Type B pancreatic cell (in vitro differentiated cells): Measurements from ENCODE around the gene PCBP4. TPM values are rescaled to one million over a fixed set of nuclear protein-coding genes. Genes with fewer than 3 reads are reported as not detected.

ENCODE experiments used
- DNase-seq: peaks from one replicate; pipeline ENCODE4 v3.0.0; 2021; ENCODE audit warnings: mixed read lengths; ENCODE audit not compliant: unreplicated experiment; ENCODE audit errors: extremely low spot score
- H3K27ac Mint-ChIP-seq: 2 replicates; pipeline ENCODE4 v1.8.0; 2021; ENCODE audit warnings: mild to moderate bottlenecking, mixed read lengths
- H3K27me3 Mint-ChIP-seq: 2 replicates; pipeline ENCODE4 v1.8.0; 2021; ENCODE audit warnings: mixed read lengths
- H3K36me3 Mint-ChIP-seq: 2 replicates; pipeline ENCODE4 v1.8.0; 2021; ENCODE audit warnings: mixed read lengths
- H3K4me1 Mint-ChIP-seq: one replicate; pipeline ENCODE4 v1.8.0; 2021; ENCODE audit warnings: mixed read lengths; ENCODE audit not compliant: unreplicated experiment
- H3K4me3 Mint-ChIP-seq: 2 replicates; pipeline ENCODE4 v1.8.0; 2021; ENCODE audit warnings: mild to moderate bottlenecking, mixed read lengths
- H3K9me3 Mint-ChIP-seq: 2 replicates; pipeline ENCODE4 v1.8.0; 2021; ENCODE audit warnings: mixed read lengths
- total RNA-seq: library from RNA; stranded (reverse); gene quantifications from 2 replicates; pipeline ENCODE4 v1.2.1, GENCODE V29; 2021; ENCODE audit warnings: low replicate concordance
- TF ChIP-seq, protein P1 (sequence below): fragments of 200-600 bp; sonication (generic); conservative IDR thresholded peaks from 2 replicates; pipeline ENCODE4 v1.5.0; 2021; ENCODE audit warnings: antibody characterized with exemption, mild to moderate bottlenecking

PCBP4 gene
- total RNA-seq, 1 donor from 2014 or later, result 91.9 TPM

DNA sequence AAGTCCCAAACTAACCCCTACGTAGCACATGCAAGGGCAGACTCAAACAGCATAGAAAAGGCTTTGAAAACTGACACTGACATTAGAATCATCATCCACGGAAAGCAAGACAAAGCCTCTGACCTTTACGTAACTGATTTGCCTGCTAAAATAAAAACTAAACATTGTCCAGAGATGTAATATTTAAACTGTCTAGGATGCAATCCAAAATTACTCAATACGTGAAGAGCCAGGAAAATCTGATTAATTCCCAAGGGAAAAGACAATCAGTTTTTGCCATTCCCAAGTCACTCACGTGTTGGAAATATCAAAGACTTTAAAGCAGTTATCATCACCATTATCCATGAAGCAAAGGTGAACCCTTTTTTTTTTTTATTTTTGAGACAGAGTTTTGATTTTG is 50.8 kb downstream of the PCBP4 start:
- TF ChIP-seq, protein P1, sequence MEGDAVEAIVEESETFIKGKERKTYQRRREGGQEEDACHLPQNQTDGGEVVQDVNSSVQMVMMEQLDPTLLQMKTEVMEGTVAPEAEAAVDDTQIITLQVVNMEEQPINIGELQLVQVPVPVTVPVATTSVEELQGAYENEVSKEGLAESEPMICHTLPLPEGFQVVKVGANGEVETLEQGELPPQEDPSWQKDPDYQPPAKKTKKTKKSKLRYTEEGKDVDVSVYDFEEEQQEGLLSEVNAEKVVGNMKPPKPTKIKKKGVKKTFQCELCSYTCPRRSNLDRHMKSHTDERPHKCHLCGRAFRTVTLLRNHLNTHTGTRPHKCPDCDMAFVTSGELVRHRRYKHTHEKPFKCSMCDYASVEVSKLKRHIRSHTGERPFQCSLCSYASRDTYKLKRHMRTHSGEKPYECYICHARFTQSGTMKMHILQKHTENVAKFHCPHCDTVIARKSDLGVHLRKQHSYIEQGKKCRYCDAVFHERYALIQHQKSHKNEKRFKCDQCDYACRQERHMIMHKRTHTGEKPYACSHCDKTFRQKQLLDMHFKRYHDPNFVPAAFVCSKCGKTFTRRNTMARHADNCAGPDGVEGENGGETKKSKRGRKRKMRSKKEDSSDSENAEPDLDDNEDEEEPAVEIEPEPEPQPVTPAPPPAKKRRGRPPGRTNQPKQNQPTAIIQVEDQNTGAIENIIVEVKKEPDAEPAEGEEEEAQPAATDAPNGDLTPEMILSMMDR, result no peak
- Mint-ChIP-seq H3K27me3 (peaks cover 3% of the 10 kb centered on the region), H3K27ac (no peak overlapping the region), H3K4me1 (no peaks in the 10 kb centered on the region), H3K36me3 (no peaks in the 10 kb centered on the region), H3K4me3 (no peak overlapping the region), H3K9me3 (no peaks in the 10 kb centered on the region)
- no peak for DNase-seq

DNA sequence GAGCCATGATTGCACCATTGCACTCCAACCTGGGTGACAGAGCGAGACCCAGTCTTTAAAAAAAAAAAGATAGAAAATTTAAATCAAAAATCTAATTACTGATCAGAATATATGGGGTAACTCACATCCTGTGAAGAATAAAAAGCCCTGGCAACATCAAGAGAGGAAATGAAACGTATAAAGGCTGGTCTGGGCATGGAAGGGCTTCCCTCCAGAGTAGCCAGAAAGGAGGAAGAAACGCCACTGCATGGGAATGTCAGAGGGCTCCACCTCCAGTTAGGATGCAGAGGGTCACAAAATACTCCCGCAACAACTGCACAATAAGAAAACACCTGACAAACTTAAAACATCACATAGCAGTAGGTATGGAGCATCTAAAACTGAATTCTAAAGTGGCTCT is 59.2 kb downstream of the PCBP4 start:
- Mint-ChIP-seq H3K4me3 (no peak overlapping the region), H3K36me3 (no peaks in the 10 kb centered on the region), H3K27ac (no peak overlapping the region), H3K9me3 (peaks cover 12% of the 10 kb centered on the region), H3K27me3 (no peaks in the 10 kb centered on the region), H3K4me1 (no peaks in the 10 kb centered on the region)
- TF ChIP-seq, protein P1, result no peak
- no peak for DNase-seq

Other genes with a start within 250 kb of the PCBP4 start
- gene IQCF6, start 188.2 kb downstream of the PCBP4 start, total RNA-seq, result not detected in 2 replicates
- gene IQCF2, start 105.8 kb downstream of the PCBP4 start, total RNA-seq, result not detected in 2 replicates
- not detected in 2 replicates for gene IQCF5, start 91.9 kb downstream of the PCBP4 start, total RNA-seq
- not detected in 2 replicates for gene IQCF1, start 64.1 kb downstream of the PCBP4 start, total RNA-seq
- 22.7 and 30.0 TPM in 2 replicates for gene RRP9, start 25.6 kb downstream of the PCBP4 start, total RNA-seq
- 4.2 and 6.6 TPM in 2 replicates for gene PARP3, start 25.1 kb downstream of the PCBP4 start, total RNA-seq
- 0.17 TPM in 1 of 2 replicates, not detected in the other for gene GPR62, start 12.1 kb downstream of the PCBP4 start, total RNA-seq
- 22.1 and 27.2 TPM in 2 replicates for gene ABHD14B, start 6.6 kb upstream of the PCBP4 start, total RNA-seq
- gene ABHD14A, start 7.6 kb upstream of the PCBP4 start, total RNA-seq, result 12.2 and 16.6 TPM in 2 replicates
- 54.2 and 55.9 TPM in 2 replicates for gene ACY1, start 16.1 kb upstream of the PCBP4 start, total RNA-seq
- 1,439 and 1,690 TPM in 2 replicates for gene RPL29, start 28.4 kb upstream of the PCBP4 start, total RNA-seq
- 11.9 and 25.9 TPM in 2 replicates for gene DUSP7, start 89.1 kb upstream of the PCBP4 start, total RNA-seq
- gene POC1A, start 187.0 kb upstream of the PCBP4 start, total RNA-seq, result 10.5 and 19.1 TPM in 2 replicates
- gene ALAS1, start 230.7 kb upstream of the PCBP4 start, total RNA-seq, result 57.1 and 60.8 TPM in 2 replicates